Peyer's patch (tissue), 4 donors: ENCODE measurements around the gene CCDC81. TPM values are rescaled to one million over a fixed set of nuclear protein-coding genes. Genes with fewer than 3 reads are reported as not detected.

ENCODE experiments used
- DNase-seq, 3 donors: peaks; one replicate each; pipeline ENCODE4 v3.0.0-alpha.2; 2017 to 2019
- H3K27ac ChIP-seq, 4 donors: fragments of 200-600 bp; sonication (generic); one replicate each; pipeline ENCODE4 v1.5.1; 2016 to 2019
- H3K27me3 ChIP-seq, 2 donors: fragments of 200-600 bp; sonication (generic); one replicate each; pipeline ENCODE4 v1.5.1; 2019
- H3K36me3 ChIP-seq, 3 donors: fragments of 200-600 bp; sonication (generic); one replicate each; pipeline ENCODE4 v1.5.1; 2016 to 2019
- H3K4me1 ChIP-seq, 4 donors: fragments of 200-600 bp; sonication (generic); one replicate each; pipeline ENCODE4 v1.5.1; 2016 to 2019
- H3K4me3 ChIP-seq, 4 donors: fragments of 200-600 bp; sonication (generic); 1 replicate in 3 of 4; 2 replicates in 1 of 4; pipeline ENCODE4 v1.5.1; 2016 to 2019; ENCODE audit warnings: mild to moderate bottlenecking in 1 of 4
- H3K9me3 ChIP-seq, 4 donors: fragments of 200-600 bp; sonication (generic); one replicate each; pipeline ENCODE4 v1.5.1; 2016 to 2019; ENCODE audit warnings: mild to moderate bottlenecking in 1 of 4
- POLR2A ChIP-seq, 2 donors: fragments of 450-650 bp; IDR thresholded peaks; one replicate each; pipeline ENCODE4 v1.5.1; 2017; ENCODE audit warnings: antibody characterized with exemption in 2 of 2, mild to moderate bottlenecking in 2 of 2, moderate library complexity in 2 of 2
- total RNA-seq, 4 donors: library from RNA; depleted of rRNA; stranded (reverse); fragments of >200 nt; gene quantifications; one replicate each; pipeline ENCODE4 v1.1.0, GENCODE V29; 2016
- TF ChIP-seq, protein P1 (sequence below), 6 experiments: fragments of 450-650 bp in 4 of 6; fragments of 200-600 bp in 2 of 6; sonication (generic) in 1 of 6; IDR thresholded peaks; one replicate each; pipeline ENCODE4 v1.5.1; 2017 to 2019; ENCODE audit warnings: antibody characterized with exemption in 6 of 6, mild to moderate bottlenecking in 3 of 6, moderate library complexity in 1 of 6

Gene CCDC81
- total RNA-seq, 4 donors from 2014 or later = 3.1 to 22.3 TPM; not detected in 2

DNA sequence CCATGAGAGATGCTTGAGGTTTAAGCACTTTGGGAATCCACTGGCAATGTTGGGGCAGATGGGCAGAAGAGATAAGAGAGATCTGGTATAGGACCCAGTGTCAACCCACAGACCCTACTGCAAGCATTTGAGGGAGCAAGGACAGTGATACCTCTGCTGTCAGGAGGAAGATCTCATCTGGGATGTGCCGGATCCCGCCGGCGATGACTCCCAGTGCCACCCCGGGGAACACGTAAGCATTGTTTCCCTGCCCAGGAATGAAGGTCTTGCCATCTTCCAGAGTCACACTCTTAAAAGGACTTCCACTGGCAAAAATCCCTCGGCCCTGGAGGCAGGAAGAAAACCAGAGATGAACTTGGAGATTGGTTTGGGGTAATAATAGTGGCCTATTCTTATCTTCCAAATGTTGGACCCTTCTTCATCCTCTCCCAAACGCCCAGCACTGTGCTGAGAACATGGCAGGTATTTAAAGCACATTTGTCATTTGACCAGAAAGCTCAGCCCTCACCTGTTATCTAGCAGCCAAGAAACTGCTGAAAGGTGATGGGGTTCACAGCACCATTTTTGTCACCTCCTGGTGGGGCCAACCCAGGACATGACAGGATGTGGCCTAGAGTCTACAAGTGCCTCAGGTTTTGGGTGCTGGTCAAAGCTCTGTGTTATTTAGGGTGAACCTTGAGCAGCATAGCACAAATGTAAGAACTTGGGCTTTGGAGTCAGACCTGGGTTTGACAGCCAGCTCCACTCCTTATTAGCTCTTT lies 71.7 kb downstream of the CCDC81 start:
- H3K9me3 ChIP-seq = no peaks in the 10 kb centered on the region
- TF ChIP-seq, protein P1, sequence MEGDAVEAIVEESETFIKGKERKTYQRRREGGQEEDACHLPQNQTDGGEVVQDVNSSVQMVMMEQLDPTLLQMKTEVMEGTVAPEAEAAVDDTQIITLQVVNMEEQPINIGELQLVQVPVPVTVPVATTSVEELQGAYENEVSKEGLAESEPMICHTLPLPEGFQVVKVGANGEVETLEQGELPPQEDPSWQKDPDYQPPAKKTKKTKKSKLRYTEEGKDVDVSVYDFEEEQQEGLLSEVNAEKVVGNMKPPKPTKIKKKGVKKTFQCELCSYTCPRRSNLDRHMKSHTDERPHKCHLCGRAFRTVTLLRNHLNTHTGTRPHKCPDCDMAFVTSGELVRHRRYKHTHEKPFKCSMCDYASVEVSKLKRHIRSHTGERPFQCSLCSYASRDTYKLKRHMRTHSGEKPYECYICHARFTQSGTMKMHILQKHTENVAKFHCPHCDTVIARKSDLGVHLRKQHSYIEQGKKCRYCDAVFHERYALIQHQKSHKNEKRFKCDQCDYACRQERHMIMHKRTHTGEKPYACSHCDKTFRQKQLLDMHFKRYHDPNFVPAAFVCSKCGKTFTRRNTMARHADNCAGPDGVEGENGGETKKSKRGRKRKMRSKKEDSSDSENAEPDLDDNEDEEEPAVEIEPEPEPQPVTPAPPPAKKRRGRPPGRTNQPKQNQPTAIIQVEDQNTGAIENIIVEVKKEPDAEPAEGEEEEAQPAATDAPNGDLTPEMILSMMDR (IDR thresholded peaks at IDR 0.05) = no peak
- no peak for TF ChIP-seq POLR2A (IDR thresholded peaks at IDR 0.05)
- no peaks in the 10 kb centered on the region for H3K36me3 ChIP-seq
- no peak overlapping the region for H3K4me3 ChIP-seq
- H3K4me1 ChIP-seq = no peaks in the 10 kb centered on the region
- no peaks in the 10 kb centered on the region for H3K27me3 ChIP-seq
- H3K27ac ChIP-seq = no peak overlapping the region
- no peak for DNase-seq

DNA sequence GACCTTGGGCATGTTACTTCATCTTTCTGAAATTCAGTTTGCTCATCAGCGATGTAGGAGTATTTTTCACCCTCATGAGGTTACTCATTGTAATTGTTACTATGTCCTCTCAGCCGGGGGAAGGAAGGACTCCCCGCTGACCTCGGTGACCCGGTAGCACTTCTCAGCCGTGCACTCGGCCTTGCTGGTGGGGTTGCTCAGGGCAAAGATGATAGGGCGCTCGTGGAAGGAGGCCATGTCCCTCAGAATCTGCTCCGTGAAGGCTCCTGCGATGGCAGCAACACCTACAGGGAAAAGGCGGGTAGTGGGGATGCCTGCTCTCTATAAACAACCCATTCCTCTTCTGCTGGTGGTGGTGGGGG lies 72.2 kb downstream of the CCDC81 start:
- Histone ChIP-seq H3K4me1 (no peaks in the 10 kb centered on the region), H3K36me3 (no peaks in the 10 kb centered on the region), H3K4me3 (no peak overlapping the region), H3K27me3 (no peaks in the 10 kb centered on the region), H3K9me3 (no peaks in the 10 kb centered on the region), H3K27ac (no peak overlapping the region)
- TF ChIP-seq, protein P1 (IDR thresholded peaks at IDR 0.05) = no peak
- TF ChIP-seq POLR2A (IDR thresholded peaks at IDR 0.05) = no peak
- DNase-seq = no peak

DNA sequence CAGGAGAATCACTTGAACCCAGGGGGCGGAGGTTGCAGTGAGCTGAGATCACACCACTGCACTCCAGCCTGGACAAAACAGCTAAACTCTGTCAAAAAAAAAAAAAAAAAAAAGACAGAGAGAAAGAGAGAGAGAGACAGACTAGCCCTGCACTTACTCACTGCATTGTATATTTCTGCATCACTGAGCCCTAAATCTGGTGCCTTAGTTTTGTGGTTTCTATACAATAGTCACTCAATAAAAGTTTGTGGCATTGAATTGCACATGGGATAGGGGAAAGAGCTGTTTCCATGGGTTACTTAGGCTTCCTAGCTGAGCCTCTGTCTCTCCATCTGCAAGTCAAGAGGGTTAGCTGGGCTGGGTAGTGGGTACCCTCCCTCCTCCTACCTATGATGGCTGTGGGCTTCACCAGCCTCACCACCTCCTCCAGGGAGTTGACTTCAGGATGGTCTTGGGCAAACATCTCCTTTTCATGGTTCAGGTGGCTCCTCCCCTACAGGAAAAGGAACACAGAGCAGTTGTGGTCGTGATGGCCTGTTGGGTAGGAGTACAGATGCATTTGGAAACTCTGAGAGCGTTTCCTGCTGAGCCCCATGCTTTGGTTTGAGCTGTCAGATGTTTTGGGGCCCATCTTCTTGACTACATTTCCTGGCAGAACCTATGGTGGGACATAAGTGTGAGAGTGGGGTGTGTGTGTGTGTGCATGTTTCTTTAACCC lies 73.2 kb downstream of the CCDC81 start:
- H3K27me3 ChIP-seq = no peaks in the 10 kb centered on the region
- H3K9me3 ChIP-seq = no peaks in the 10 kb centered on the region
- no peaks in the 10 kb centered on the region for H3K36me3 ChIP-seq
- H3K4me1 ChIP-seq = no peaks in the 10 kb centered on the region
- no peak for TF ChIP-seq POLR2A (IDR thresholded peaks at IDR 0.05)
- TF ChIP-seq, protein P1 (IDR thresholded peaks at IDR 0.05) = no peak
- H3K4me3 ChIP-seq = no peak overlapping the region
- no peak for DNase-seq
- no peak overlapping the region for H3K27ac ChIP-seq

DNA sequence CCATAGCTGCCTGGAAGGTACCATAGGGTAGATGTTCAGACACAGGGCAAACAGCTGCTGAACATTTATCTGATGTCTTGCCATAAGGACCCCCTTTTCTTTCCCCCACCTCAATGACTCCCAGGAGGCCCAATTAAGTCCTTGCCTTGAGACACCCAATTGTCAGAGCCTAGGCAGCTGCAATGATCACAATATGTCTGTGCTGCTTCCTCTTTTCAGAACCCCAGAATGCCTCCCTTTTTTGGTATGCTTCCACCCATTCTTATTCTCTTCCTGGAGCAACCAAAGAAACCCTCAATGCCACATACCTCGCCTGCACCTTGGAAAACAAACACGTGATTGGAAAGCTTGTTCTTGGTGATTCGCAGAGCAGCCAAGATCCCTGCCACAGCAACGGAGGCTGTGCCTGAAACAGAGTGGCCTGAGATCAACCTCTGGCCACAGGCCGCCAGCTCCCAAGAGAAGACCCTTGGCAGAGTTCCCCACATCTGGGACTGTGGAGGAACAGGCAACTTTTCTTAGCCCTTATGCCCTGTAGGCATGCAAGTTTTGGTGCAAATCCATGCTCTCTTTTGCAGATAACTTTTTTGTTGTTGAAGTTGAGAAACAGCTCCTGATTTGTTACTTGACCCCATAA lies 75.4 kb downstream of the CCDC81 start:
- no peaks in the 10 kb centered on the region for H3K36me3 ChIP-seq
- DNase-seq = no peak

DNA sequence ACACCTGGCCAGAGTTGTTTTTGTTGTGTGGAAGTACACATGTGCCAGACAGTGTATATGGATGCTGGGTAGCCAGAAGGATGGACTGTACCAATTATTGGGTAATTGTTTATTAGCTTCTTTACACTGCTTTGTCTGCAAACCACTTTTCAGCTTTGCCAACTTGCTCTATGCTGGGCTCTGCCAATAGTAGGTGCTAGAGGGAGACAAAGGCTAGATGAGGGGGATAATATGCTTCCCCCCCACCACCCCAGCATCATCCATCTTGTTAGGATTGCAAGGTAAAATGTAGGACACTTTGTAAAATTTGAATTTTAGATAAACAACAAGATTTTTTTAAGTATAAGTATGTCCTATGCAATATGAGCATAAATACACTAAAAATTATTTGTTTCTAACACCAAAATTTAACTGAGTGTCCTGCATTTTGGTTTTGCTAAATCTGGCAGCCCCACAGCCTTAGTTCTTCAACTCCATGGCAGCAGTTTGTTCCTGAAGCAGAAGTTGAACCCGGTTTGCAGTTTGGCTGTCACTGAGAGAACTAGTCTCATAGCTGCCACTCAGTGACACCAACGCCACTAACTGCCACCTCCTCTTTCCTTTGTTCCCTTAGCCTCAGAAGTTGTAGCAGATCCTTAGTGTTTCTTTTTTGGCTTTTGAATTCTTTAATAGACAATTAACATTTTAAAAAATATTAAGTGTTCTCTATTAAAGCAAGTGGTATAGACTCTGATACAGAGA lies 78.8 kb downstream of the CCDC81 start:
- Histone ChIP-seq H3K4me3 (no peak overlapping the region), H3K9me3 (no peaks in the 10 kb centered on the region), H3K27ac (no peak overlapping the region), H3K4me1 (peaks cover 0 to 4% (median 0%) of the 10 kb centered on the region in 4 donors), H3K36me3 (no peaks in the 10 kb centered on the region), H3K27me3 (no peaks in the 10 kb centered on the region)
- no peak for TF ChIP-seq POLR2A (IDR thresholded peaks at IDR 0.05)
- TF ChIP-seq, protein P1 (IDR thresholded peaks at IDR 0.05) = no peak
- no peak for DNase-seq

More for the DNA sequence above, 75.4 kb downstream of the CCDC81 start:
- H3K4me3 ChIP-seq = no peak overlapping the region
- H3K4me1 ChIP-seq = no peaks in the 10 kb centered on the region
- H3K27ac ChIP-seq = no peak overlapping the region
- no peaks in the 10 kb centered on the region for H3K9me3 ChIP-seq
- TF ChIP-seq, protein P1 (IDR thresholded peaks at IDR 0.05) = no peak
- TF ChIP-seq POLR2A (IDR thresholded peaks at IDR 0.05) = no peak
- H3K27me3 ChIP-seq = no peaks in the 10 kb centered on the region
